Lower lobe of right lung (tissue), 2 donors: ENCODE data around the gene RALGDS. TPM values are rescaled to one million over a fixed set of nuclear protein-coding genes. Genes with fewer than 3 reads are reported as not detected.

Experiments used
- ATAC-seq, 2 donors: fragments of 200-7000 bp; cut with Tn5 transposase; one replicate each; pipeline ENCODE4 v1.9.1; 2020 to 2022; ENCODE audit warnings: mild to moderate bottlenecking in 2 of 2, moderate library complexity in 2 of 2
- DNase-seq: peaks from one replicate; pipeline ENCODE4 v3.0.0-alpha.2; 2020
- H3K27ac ChIP-seq: fragments of 200-600 bp; one replicate; pipeline ENCODE4 v1.8.0; 2022
- H3K27me3 ChIP-seq: fragments of 200-600 bp; one replicate; pipeline ENCODE4 v1.8.0; 2022; ENCODE audit warnings: low read depth
- H3K36me3 ChIP-seq: fragments of 200-600 bp; one replicate; pipeline ENCODE4 v1.8.0; 2022; ENCODE audit warnings: mild to moderate bottlenecking
- H3K4me1 ChIP-seq: fragments of 200-600 bp; one replicate; pipeline ENCODE4 v1.8.0; 2022
- H3K4me3 ChIP-seq: fragments of 200-600 bp; one replicate; pipeline ENCODE4 v1.8.0; 2022; ENCODE audit warnings: mild to moderate bottlenecking
- H3K9me3 ChIP-seq: fragments of 200-600 bp; one replicate; pipeline ENCODE4 v1.8.0; 2022
- CTCF ChIP-seq: fragments of 200-600 bp; IDR thresholded peaks from one replicate; pipeline ENCODE4 v1.8.0; 2022; ENCODE audit warnings: antibody characterized with exemption, mild to moderate bottlenecking
- intact Hi-C: fragments of 100-400 bp; cut with DNase I; formaldehyde crosslinking; loops from one replicate; pipeline ENCODE4 v1.11.0; 2022
- total RNA-seq: library from RNA; stranded (reverse); fragmentation: NEBNext Ultra II Directional; extraction: Animal tissue kit (Norgen Biotek cat#: 25700); gene quantifications from one replicate; pipeline ENCODE4 v1.2.1, GENCODE V29; 2021
- donor health status: DM: no; HTN: yes; CAD: no; lungs with severe emphysema.

The RALGDS gene
- total RNA-seq, 1 donor from 2014 or later = 71.1 TPM

DNA sequence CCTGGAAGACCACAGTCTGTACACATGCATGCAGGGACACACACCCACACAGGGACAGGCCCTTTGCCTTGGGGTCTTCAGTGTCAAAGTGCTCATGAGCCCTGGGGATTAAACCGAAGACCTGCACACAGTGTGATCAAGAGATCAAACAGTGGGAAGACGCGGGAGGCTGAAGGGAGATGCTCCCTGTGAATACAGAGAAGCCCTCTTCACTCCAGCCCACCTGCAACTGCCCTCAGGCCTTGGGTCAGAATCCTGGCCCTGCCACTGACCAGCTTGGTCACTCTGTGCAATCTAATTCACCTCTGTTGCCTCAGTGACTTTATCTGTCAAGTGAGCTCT, 2.9 kb downstream of the RALGDS start:
- Histone ChIP-seq H3K36me3 (no peaks in the 10 kb centered on the region), H3K4me1 (peaks cover 94% of the 10 kb centered on the region), H3K27ac (peak overlapping the region; percentile 89), H3K9me3 (no peaks in the 10 kb centered on the region), H3K27me3 (no peaks in the 10 kb centered on the region), H3K4me3 (peak overlapping the region; percentile 85)
- TF ChIP-seq CTCF = no peak
- ATAC-seq (no peak), DNase-seq (no peak)
- intact Hi-C loops = no loop called here

DNA sequence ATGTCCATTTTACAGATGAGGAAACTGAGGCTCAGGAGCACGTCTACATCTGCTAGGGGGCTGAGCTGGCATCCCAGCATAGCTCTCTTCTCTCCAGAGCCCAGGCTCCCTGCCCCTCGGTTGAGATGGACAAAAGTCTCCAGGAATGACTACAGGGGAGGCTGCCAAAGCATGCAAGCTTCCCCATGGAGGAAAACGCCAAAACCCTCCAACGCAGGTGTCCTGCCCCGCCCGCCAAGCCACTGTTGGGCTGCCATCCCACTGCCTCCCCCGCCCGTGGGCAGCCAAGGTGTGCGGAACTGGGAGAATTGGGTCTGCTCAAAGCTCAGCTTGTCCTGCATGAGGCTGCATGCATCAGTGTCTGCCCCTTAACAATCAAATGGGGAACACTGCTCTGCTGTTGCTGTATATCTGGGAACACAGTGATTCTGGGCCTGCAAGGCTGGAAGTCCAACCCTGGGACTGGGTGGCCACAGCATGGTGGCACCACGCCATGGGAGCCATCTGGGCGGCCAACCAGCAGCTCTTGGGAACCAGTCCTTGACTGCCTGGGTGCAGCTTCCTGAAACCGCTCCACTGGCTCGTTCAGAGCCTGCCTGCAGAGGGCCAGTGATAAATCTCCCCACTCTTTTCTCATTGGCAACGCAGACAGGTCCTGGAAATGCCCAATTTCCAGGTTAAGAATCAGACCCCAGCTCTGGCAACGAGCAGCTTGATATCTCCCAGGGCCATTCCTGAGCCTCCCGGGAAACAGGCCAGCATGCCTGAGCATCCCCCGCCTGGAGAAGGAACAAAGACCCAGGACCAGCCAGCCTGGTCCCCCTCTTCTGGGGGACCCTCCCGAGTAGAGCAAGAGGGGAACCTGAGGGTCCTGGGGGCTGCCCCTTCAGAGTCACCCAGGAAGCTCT, 3.5 kb downstream of the RALGDS start:
- H3K4me3 ChIP-seq = peak overlapping the region; percentile 85
- ATAC-seq (no peak), DNase-seq (peak; percentile 69)
- peak overlapping the region; percentile 3 for H3K27ac ChIP-seq
- no peaks in the 10 kb centered on the region for H3K27me3 ChIP-seq
- H3K9me3 ChIP-seq = no peaks in the 10 kb centered on the region
- peaks cover 94% of the 10 kb centered on the region for H3K4me1 ChIP-seq
- H3K36me3 ChIP-seq = no peaks in the 10 kb centered on the region
- intact Hi-C loops = no loop called here
- no peak for TF ChIP-seq CTCF

- H3K36me3 ChIP-seq = peaks cover 6% of the 10 kb centered on the region
- ATAC-seq (no peak), DNase-seq (peak; percentile 43)
- intact Hi-C loops = no loop called here
- peaks cover 92% of the 10 kb centered on the region for H3K4me1 ChIP-seq
- H3K9me3 ChIP-seq = no peaks in the 10 kb centered on the region
- no peak for TF ChIP-seq CTCF
- H3K4me3 ChIP-seq = no peak overlapping the region
- H3K27me3 ChIP-seq = no peaks in the 10 kb centered on the region
- peak overlapping the region; percentile 80 for H3K27ac ChIP-seq
Observed at GRCh38 chr9:133116346-133117231, 4.5 kb downstream of the RALGDS start.

DNA sequence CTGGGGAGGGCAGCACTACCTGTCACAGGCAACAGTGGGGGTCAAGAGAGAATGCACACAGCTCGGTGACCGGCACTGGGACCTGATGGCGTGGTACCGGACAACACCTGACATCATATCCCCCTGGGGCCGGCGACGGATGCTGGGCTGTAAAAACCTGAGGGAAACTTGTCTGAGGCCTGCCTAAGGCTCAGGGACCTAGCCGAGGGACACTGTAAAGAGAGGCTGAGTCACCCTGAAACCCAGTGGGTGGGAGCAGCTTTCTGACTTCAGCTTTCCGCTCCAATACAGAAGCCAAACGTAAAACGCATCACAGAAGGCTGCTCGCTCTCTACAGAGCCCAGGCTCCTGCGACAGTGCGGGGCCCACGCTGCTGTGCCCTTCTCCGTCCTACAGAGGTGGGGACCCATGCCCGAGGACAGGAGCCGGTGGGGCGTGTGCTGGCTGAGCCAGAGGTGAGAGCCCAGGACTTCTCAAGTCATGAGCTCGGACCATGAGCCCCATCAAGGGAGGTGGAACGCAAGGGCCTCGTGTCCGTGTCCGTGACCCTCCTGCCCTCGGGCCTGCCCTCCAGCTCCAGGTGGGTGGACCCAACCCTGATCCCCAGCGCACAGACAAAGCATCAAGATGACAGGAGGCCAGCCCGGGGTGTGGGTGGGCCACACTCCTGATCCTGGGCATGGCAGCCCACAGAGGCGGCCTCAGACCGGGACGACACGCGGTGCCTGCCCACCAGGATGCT, 5.3 kb downstream of the RALGDS start:
- Histone ChIP-seq H3K27ac (peak overlapping the region; percentile 80), H3K9me3 (no peaks in the 10 kb centered on the region), H3K4me1 (peaks cover 89% of the 10 kb centered on the region), H3K4me3 (no peak overlapping the region), H3K36me3 (peaks cover 14% of the 10 kb centered on the region), H3K27me3 (no peaks in the 10 kb centered on the region)
- DNase-seq (peak; percentile 49), ATAC-seq (no peak)
- TF ChIP-seq CTCF = no peak
- intact Hi-C loops = no loop called here
